Gastrocnemius medialis (tissue), 4 donors: ENCODE data around the gene WDR53.
"Not testable (repeated sequence)": the region's sequence is repeated elsewhere in the genome, so short reads cannot be mapped to it uniquely, and the experiment has no call there.

ENCODE experiments used
- POLR2A ChIP-seq, 2 donors: fragments of 450-650 bp; IDR thresholded peaks; one replicate each; pipeline ENCODE4 v1.6.1; 2017; ENCODE audit warnings: antibody characterized with exemption in 2 of 2, mild to moderate bottlenecking in 2 of 2, moderate library complexity in 2 of 2
- TF ChIP-seq, protein P1 (sequence below), 5 experiments: fragments of 450-650 bp in 3 of 5; fragments of 200-600 bp in 2 of 5; sonication (generic) in 2 of 5; IDR thresholded peaks in 4 of 5; conservative IDR thresholded peaks in 1 of 5; 1 replicate in 4 of 5; 2 replicates in 1 of 5; pipeline ENCODE4 v1.5.1; 2016 to 2019; ENCODE audit warnings: antibody characterized with exemption in 5 of 5, mild to moderate bottlenecking in 3 of 5, moderate library complexity in 3 of 5

DNA sequence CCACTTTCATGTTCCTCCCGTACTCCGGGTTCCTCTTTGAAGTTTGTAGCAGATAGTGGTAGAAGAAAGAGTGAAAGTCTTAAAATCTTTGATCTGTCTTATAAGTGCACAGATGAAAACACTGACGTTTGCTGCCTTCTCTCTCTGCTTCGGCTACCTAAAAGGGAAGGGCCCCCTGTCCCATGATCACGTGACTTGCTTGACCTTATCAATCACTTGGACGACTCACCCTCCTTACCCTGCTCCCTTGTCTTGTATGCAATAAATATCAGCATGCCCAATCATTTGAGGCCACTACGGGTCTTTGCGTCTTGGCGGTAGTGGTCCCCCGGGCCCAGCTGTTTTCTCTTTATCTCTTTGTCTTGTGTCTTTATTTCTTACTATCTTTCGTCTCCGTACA lies 47.1 kb downstream of the WDR53 start:
- TF ChIP-seq POLR2A (IDR thresholded peaks at IDR 0.05): not testable (repeated sequence)
- TF ChIP-seq, protein P1, sequence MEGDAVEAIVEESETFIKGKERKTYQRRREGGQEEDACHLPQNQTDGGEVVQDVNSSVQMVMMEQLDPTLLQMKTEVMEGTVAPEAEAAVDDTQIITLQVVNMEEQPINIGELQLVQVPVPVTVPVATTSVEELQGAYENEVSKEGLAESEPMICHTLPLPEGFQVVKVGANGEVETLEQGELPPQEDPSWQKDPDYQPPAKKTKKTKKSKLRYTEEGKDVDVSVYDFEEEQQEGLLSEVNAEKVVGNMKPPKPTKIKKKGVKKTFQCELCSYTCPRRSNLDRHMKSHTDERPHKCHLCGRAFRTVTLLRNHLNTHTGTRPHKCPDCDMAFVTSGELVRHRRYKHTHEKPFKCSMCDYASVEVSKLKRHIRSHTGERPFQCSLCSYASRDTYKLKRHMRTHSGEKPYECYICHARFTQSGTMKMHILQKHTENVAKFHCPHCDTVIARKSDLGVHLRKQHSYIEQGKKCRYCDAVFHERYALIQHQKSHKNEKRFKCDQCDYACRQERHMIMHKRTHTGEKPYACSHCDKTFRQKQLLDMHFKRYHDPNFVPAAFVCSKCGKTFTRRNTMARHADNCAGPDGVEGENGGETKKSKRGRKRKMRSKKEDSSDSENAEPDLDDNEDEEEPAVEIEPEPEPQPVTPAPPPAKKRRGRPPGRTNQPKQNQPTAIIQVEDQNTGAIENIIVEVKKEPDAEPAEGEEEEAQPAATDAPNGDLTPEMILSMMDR (IDR thresholded peaks at IDR 0.05 in 4 of 5, conservative IDR thresholded peaks at IDR 0.05 in 1 of 5): not testable (repeated sequence)
